Endothelial cell of umbilical vein (primary cell): ENCODE data around the gene KIAA0825.

Source experiments
- CTCF ChIP-seq, 2 donors: IDR thresholded peaks; 1 replicate in 1 of 2; 2 replicates in 1 of 2; pipeline ENCODE4 v1.5.1; 2011; ENCODE audit warnings: low read length in 2 of 2, mild to moderate bottlenecking in 2 of 2, moderate library complexity in 2 of 2, control low read depth in 1 of 2, inconsistent platforms in 1 of 2, low read depth in 1 of 2; ENCODE audit not compliant: insufficient read depth in 1 of 2; ENCODE audit errors: extremely low read depth in 1 of 2
- EZH2 ChIP-seq: IDR thresholded peaks from 2 replicates; pipeline ENCODE4 v1.6.1; 2012; ENCODE audit warnings: borderline replicate concordance, low read depth, mild to moderate bottlenecking, moderate library complexity, low read length, inconsistent platforms; ENCODE audit not compliant: severe bottlenecking
- MYC ChIP-seq: IDR thresholded peaks from one replicate; pipeline ENCODE4 v1.6.1; 2011; ENCODE audit warnings: mild to moderate bottlenecking, low read depth, low read length
- POLR2A ChIP-seq: IDR thresholded peaks from 2 replicates; pipeline ENCODE4 v1.6.1; 2012; ENCODE audit warnings: low read depth, mild to moderate bottlenecking, control low read depth, low read length
- POLR2AphosphoS5 ChIP-seq: IDR thresholded peaks from 2 replicates; pipeline ENCODE4 v1.6.1; 2012; ENCODE audit warnings: low read depth, mild to moderate bottlenecking, control low read depth, low read length, moderate library complexity; ENCODE audit not compliant: insufficient read depth

- TF ChIP-seq EZH2 (no peak), CTCF (IDR thresholded peaks at IDR 0.05; ENCODE audit: extremely low read depth in 1 of 2, insufficient read depth in 1 of 2, low read depth in 1 of 2, low read length in 2 of 2) (no peak), POLR2A (no peak), MYC (no peak), POLR2AphosphoS5 (no peak)
Observed at GRCh38 chr5:94353605-94354004, 264.8 kb downstream of the KIAA0825 start.
